NCI-H2107 treated with DMSO at 0.1 percent for 48 hours (cell line): ENCODE results near the gene SLC15A3.

Experiments used
- DNase-seq: peaks from one replicate; lab custom pipeline; 2025; ENCODE audit not compliant: unreplicated experiment; lab: John Stamatoyannopoulos, UW

SLC15A3 gene

DNA sequence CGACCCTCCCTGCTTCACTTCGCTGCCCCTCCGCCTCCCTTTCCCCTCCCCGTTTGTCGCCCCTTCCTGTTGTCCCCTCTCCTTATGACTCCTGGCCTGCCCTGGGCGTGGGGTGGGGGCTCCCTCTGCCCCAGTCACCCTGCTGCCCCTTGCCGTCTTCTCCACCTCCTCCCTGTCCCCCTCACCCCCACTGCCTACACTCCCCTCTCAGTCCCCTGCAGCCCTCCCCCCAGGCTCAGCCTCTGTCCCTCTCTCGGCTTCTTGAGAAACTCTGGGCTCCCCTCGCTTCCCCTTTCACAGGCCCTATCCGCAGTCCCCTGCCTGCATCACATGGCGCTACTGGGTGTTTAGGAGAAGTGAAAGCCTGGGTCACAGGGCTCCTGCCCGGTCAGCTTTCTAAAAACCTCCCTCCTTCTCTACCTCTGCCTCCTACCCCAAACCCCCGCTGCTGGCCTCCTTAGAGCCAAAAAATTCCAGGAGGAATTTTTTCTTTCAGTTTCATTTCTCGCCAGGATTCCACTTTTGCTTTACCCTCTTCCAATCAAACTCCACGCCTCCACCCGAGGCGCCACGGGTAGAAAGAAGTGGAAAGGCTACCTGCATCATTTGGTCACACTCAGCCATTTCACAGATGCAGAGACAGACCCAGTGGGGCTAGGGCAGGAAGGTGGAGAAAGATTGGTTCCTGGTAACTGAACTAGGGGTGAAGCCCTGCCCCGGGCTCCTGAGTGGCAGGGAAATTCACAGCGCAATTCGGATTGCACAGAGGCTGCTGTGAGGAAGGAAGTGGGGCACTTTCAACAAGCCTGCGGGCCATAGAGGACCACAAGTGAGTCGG, at the start of gene SLC15A3:
TSS of gene SLC15A3 (minus strand) at position 273 of the 838 bp plus-strand sequence. CDS start 625 bp downstream, outside the sequence.
- DNase-seq: no peak

DNA sequence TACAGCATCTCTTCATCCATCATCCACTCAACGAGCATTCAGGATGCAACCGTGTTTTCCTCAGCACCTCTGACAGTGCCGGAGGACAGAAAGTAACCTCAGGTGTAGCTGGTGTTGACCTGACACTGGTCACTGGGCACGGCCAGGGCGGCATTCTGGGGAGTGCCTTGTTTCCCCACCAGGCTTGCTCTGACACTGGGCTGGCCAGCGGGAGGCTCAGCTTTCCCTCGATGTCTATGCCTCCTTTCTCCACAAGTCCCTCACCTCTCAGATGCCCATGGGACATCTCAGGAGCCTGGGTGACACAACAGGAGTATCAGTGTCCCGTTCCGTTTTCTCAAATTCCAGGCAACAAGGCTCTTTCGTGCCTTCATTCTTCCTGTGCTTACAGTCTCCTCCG, 48.5 kb upstream of the SLC15A3 start:
- no peak for DNase-seq

DNA sequence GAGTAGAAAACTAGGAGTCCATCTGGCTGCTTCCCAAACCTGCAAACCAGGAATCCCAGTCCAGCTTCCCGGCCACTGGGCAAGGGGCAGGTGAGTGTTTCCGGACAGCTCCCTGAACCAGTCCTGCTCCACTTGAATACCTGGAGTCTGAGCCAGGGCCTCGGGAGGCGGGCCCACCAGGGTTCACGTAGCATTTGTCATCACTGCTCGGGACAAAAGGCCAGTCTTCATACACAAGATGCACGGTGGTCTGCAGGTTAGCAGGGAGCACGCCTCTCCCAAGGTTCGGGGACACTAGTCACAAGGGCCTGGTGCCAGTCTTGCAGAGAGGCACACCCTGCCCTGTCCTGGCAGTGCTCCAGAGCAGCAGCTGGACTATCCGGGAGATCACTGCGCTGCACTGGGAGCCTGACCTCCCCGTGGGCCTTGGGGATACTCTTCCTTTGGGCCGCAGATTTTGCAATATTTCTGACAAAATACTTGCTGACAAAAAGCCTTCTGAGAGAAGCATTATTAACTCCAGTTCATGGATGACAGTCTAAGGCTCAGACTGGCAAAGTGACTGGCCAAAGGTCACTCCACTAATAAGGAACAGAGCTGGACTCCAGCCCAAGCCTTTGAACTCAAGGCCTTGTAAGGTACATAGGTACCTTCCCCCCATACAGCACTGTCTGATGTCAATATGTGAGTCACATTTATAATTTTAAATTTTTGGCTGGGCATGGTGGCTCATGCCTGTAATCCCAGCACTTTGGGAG, 44.6 kb upstream of the SLC15A3 start:
- no peak for DNase-seq

DNA sequence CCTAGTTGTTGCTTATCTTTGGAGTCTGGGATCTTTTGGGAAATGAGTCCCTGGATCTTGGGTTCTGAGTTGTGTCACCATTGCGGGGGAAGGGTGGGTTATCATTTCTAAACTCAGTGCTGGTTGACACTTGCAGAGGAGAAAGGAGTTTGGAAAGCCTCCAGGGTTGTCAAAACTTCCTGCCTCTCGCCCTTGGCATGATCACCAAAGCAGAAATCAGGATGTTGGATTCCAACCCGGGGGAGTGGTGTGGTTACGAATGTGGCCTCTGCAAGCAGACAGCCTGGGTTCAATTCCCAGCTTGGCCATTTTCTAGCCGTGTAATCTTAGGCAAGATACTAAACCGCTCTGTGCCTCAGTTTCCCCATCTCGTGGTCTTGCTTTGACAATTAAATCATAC, 43.8 kb upstream of the SLC15A3 start:
- no peak for DNase-seq

DNA sequence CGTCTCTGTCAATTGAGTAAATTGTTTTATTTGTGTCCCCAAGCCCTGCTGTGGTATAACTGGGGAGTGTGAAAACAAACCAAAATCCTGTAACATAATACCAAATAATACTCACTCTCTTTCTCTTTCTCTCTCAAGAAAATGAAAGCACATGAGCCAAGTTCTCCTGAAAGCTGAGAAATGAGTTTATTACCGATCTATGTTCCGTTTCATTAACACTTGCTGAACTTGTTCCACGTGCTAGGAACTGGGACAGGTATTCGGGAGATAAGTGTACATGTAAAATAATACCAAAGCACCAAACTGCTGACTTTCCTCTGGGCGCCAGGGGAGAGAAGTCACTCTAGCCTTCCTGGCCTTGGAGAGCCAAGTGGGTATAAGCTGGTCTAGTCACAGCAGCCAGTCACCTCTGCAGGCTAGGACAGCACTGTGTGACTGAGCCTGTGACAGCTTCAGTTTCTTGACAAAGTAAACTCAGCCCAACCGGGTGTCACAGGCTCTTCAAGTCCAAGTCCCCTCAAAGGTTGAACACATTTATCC, 42.6 kb upstream of the SLC15A3 start:
- DNase-seq: peak; percentile 34

DNA sequence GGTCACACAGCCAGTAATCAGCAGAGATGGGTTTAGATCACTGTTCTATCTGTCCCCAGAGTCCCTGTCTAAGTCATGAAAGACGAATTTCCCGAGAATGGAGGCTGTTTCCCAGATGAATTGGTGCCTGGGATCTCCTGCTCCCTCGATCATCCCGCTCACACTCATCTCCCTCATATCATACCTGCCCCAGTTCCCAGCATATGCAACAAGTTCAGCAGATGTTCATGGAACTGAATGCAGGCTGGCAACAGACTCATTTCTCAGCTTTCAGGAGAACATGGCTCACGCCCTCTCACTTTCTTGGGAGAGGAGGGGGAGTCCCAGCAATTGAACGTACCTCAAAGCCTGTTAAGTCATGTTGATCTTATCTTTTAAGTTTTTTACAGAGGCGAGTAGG, 41.6 kb upstream of the SLC15A3 start:
- DNase-seq: no peak

DNA sequence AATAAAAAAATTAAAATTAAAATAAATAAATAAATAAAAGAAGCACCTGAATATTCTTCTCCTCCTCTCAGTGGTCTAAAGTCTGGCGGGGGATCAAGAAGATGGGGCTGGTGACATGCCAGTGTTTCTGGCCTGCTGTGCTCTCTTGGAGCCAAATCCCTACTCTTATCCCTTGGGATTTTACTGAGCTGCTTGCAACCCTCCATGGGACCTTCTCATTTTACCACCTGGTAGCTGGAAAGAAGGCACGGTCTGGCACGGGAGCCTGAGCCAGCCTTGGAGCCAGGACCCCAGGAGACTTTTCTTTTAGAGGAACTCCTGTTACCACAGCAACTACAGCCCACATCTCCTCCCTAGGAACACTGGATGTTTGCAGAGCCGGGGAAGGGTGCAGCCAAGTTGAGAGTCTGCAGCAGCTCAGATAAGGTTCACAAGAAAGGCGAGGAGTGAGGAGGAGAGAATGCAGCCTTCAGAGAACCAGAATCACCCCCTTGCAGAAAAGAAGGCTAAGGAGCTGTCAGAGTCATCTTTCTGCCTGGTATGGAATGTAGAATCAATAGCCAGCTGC, 41.0 kb upstream of the SLC15A3 start:
- peak; percentile 76 for DNase-seq

DNA sequence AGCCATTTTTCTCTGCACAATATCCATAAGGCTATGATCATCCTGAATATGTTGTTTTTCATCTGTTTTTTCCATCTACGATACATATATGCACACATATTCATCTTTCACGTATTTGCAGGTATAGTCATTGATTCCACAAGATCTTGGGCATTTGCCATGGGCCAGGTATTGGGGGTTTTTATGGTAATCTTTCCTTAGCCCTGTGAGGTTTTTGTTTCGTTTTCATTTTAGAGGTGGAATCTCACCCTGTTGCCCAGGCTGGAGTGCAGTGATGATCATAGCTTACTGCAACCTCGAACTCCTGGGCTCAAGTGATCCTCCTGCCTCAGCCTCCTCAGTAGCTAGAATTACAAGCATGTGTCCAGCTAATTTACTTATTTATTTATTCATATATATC, 39.5 kb upstream of the SLC15A3 start:
- no peak for DNase-seq

DNA sequence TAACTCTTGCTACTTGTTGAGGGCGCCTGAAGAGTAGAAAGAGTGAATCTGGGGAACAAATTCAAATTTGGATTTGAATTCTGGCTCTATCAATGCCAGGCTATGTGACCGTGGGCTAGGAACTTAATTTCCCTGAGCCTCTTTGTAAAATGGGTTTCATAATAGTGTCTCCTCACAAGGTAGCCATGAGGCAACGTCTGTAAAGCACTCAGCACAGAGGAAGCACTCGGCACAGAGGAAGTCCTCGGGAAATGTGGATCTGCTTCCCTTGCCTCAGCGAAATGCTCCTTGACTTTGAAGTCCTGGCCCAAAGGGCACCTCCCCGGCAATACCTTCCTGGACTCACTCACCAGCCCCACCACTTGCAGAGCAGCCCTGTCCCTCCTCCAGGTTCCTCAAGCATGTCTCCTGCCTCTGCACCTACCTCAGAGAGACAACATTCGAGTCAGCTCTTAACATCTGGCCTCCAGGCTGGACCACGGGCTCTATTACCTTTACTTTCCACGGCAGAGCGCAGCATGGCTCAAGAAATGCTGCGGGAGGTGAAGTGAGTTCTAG, 37.2 kb upstream of the SLC15A3 start:
- DNase-seq: no peak

DNA sequence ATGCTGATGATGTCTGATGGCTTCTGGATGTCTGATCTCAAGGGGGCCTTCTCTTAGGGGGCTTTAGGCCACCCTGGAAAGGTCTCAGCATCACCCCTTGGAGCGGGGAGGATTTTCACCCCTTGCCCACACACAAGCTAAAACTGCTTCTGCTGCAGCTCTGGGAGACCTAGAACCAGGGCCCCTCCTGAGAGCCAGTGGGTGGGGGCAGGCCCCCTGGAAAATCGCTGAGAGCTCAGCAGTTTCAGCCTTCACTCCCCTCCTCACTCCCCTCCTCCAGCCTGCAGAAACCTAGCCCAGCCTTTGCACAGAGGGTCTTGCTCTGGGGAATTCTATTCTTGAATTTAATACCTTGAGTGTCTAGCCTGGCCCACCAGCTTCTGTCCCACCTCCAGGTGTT, 36.7 kb upstream of the SLC15A3 start:
- DNase-seq: no peak

DNA sequence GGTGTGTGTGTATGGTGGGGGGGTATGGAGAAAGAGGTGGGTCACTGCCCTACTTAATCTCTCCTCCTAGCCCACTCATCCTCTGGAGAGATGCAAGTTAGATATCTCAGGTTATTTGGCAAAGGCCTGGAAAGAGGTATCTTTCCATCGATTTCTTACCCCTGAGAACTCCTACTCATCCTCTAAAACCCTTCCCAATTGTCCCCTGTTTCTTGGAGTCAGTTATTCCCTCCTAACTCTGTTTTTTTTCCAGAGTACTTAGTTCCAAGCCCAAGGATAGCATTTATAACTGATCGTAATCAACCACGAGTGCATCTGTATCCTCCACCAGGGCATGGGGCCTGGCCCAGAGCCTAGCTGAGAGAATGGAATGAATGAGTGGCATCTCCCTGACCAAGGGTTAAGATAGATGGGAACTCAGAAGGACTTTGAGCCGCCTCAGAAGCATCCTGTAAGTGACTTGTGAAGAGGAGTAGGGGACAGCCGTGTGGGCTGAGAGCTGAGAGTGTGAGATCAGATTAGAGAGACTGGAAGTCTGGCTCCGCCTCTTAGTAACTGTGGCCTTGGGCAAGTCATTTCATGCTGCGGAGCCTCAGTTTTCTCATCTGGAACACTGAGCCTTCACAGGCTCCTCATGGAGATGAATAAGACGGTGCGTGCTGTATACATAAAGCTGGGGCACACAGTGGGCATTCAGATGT, 35.8 kb upstream of the SLC15A3 start:
- no peak for DNase-seq

DNA sequence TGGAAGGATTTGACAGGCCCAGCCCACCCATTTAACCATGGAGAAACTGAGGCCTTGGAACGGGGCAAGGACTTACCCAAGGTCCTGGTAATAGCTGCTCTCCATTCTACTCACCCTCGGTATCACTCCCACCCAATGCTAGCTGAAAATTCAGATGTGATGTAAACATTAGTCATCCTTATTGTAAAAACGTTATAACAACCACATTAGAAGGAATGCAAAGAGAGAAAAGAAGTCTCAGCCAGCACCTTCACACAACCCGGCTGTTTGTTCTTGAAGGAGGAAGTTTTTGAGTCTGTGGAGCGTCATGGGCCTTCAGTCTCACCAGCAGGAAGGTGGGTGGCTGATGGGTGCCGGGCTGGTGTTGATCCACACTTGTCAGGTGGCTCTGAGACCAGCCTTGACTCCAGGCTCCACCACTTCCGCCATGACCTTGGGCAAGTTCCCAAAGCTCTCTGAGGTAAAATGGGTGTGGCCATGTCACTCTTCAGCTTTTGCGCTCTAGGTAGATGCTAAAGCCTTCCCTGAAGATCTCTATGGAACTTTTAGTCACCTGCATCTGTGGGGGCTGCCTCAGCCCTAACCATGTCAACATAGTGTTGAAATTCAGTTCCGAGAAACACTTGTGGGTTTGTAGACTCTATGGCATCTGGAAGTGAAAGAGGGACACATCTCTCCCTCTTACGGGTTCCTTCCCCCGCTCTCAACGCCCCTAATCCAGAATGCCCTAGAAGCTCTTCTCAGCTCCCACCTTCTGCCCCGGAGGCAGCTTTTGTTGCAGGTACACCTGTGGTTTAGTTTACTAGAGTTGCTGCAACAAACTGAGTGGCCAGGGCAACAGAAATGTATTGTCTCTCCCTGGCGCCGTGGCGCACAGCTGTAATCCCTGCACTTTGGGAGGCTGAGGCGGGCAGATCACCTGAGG, 34.3 kb upstream of the SLC15A3 start:
- no peak for DNase-seq

DNA sequence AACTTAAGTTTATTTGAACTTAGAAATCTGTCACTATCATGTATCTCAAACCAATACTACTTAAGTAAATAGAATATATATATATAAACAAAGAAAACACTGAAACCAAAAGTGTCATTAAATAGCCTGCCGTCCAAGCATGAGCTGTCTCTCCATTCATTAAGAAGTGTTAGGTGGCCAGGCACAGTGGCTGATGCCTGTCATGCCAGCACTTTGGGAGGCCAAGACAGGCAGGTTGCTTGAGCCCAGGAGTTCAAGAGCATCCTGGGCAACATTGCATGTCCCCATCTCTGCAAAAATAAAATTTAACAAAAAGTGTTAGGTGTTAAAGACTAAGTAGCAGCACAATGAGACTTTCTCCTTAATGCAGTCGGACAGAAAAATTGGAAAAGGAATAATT, 33.5 kb upstream of the SLC15A3 start:
- no peak for DNase-seq

DNA sequence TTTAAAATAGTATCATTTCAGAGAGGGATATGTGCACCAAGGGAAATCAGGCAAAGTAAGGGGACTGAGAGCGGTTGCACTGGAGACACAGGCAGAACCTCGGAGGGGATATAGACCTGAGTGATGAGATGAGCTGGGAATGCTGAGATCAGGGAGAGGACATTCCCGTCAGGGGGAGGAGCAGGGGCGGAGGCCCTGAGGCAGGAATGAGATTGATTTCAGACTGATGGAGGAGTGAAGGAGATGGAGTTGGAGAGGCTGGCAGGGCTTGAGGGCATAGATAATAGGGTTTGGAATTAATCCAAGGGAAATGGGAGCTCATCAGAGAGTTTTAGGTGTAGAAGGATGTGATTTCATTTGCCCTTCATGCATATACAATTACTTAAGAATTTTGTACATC, 32.7 kb upstream of the SLC15A3 start:
- no peak for DNase-seq

DNA sequence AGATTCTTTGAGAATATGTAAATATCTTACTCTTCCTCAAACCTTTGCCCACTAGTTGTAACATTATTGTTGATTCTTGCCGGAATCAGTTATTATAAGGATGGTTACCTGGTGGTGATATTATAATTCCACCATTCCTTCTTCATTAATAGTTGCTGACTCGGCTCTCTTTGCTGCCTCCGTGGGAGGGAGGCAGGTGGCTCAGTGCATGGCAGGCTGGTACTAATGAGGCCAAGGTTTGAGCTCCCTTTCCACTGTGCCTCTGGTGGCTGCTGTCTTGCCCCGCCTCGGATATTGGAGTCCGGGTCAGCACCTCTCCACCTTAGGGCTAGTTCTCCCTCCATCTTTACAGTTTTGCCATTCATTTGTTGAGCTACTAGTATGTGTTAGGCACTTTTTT, 32.2 kb upstream of the SLC15A3 start:
- no peak for DNase-seq

DNA sequence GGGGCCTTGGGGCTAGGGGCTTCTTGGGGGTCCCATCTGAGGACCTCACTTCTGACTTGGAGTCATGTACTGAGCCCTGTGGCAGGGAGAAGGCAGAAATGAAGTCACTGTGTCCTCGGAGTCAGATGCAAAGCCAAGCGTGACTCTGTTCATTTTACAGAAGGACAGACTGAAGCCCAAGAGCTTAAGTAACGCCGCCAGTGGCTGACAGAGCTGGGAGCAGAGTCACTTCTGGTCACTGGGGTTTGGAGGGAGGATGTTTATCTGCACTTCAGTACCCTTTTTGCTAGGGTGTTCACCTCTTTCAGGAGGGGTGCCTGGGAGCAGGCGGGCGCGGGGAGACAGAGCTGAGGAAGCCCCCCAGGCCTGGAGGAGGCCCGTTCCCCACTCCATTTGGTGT, 30.2 kb upstream of the SLC15A3 start:
- DNase-seq: no peak

DNA sequence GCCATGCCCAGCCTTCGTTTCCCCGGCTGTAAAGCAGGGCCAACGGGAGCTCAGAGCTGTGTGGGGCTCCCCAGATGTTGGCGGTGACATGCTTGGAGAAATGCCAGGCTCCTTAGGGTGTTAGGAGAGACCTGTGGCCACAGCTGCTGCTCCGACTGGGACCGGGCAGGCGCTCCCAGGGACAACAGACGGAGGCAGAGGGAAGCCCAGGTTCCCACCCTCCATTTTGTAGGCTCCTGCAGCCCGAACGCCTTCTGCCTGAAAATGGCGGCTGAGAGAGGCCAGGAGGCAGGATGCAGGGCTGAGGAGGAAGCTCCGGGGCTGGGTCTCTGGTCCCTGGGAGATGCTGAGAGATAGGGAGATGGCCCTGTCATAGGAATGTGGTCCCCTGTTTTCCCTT, 29.5 kb upstream of the SLC15A3 start:
- no peak for DNase-seq

DNA sequence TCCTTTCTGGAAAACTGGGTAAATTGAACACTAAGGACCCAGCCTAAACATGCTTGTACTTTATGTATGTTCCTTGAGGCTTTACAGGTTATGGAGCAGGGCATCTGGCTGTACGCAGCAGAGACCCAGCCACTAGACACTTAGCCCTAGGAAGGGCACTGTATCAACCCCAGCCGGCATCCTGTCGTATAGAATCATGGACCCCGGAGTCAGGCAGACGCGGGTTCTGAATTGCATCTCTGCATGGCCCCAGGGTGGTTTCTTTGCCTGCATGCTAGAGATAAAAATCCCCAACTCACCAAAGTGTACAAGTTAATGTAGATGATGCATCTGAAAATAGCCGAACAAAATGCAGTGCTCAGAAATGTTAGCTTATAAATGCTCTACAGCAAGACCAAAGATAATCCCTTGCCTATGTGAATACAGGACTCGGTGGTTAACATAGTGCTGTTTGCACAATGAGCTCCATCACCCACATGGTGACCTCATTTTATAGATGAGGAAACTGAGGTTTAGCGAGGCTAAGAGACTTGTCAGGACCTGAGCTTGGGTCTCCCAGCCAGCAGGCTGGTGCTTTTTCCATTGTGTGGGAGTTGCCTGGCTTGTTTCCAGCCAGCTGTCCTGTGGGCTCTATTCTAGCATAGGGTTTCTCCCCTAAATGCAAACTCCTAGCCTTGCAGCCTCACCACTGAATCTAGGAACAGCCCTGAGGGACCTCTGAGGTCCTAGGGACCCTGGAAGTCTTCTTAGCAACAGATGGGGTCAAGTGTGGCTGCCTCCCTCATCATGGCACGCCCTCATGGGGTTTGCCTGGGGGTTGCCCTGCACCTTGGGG, 26.8 kb upstream of the SLC15A3 start:
- no peak for DNase-seq

DNA sequence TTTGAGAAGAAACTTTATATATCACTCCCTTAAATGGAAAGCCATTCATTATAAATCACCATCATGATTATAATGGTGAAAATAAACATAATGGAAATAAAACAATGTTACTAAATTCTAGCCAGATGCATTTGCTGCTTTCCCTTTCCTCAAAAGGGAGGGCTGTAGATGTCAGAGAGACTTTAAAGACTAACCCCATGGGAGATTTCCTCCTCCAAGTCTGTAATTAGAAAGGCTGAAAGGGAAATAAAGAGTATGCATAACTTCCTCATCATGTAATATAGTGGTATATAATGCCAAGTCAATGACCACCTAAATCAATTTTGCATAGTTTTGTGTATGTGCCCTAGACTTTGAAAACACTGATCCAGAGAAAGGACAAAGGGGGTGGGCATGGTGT, 25.9 kb upstream of the SLC15A3 start:
- DNase-seq: no peak
